ENCODE data around the gene MRPL27.

The MRPL27 gene

GRCh38 chr17:50396261-50397110 lies 23.5 kb upstream of the MRPL27 start:
- Mint-ChIP-seq H3K4me3 (peak overlapping the region; percentile 74 to 96), H3K9me3 (no peaks in the 10 kb centered on the region), H3K27ac (peak overlapping the region; percentile 91 to 98), H3K27me3 (no peaks in the 10 kb centered on the region), H3K4me1 (peaks cover 28% of the 10 kb centered on the region)
- DNase-seq (peak in 1 of 2 donors; percentile 26), ATAC-seq (peak; percentile 47)

- ATAC-seq: no peak
- Mint-ChIP-seq H3K27ac (peak overlapping the region in 1 of 2 donors; percentile 86), H3K4me1 (peaks cover 28% of the 10 kb centered on the region), H3K27me3 (no peaks in the 10 kb centered on the region), H3K9me3 (no peaks in the 10 kb centered on the region), H3K4me3 (peak overlapping the region in 1 of 2 donors; percentile 74)
- no peak for DNase-seq
Measured at GRCh38 chr17:50394711-50395110, 21.7 kb upstream of the MRPL27 start.

- no peak for DNase-seq
- no peak for ATAC-seq
Measured at GRCh38 chr17:50393700-50394099, 20.7 kb upstream of the MRPL27 start.

GRCh38 chr17:50392621-50393020 lies 19.6 kb upstream of the MRPL27 start:
- Mint-ChIP-seq H3K27me3 (no peaks in the 10 kb centered on the region), H3K4me1 (peaks cover 23% of the 10 kb centered on the region), H3K9me3 (no peaks in the 10 kb centered on the region), H3K27ac (no peak overlapping the region), H3K4me3 (no peak overlapping the region)
- ATAC-seq (no peak), DNase-seq (no peak)

More at GRCh38 chr17:50393700-50394099, 20.7 kb upstream of the MRPL27 start:
- Mint-ChIP-seq H3K4me3 (no peak overlapping the region), H3K27ac (peak overlapping the region in 1 of 2 donors; percentile 82), H3K9me3 (no peaks in the 10 kb centered on the region), H3K27me3 (no peaks in the 10 kb centered on the region), H3K4me1 (peaks cover 28% of the 10 kb centered on the region)

GRCh38 chr17:50389534-50389933 lies 16.6 kb upstream of the MRPL27 start:
- Mint-ChIP-seq H3K27me3 (no peaks in the 10 kb centered on the region), H3K4me1 (peaks cover under 1% of the 10 kb centered on the region), H3K27ac (no peak overlapping the region), H3K4me3 (no peak overlapping the region), H3K9me3 (no peaks in the 10 kb centered on the region)
- DNase-seq (no peak), ATAC-seq (no peak)

GRCh38 chr17:50388728-50389127 lies 15.7 kb upstream of the MRPL27 start:
- Mint-ChIP-seq H3K4me3 (no peak overlapping the region), H3K27me3 (no peaks in the 10 kb centered on the region), H3K27ac (no peak overlapping the region), H3K4me1 (no peaks in the 10 kb centered on the region), H3K9me3 (no peaks in the 10 kb centered on the region)
- ATAC-seq: no peak
- DNase-seq: no peak

GRCh38 chr17:50386510-50386909 lies 13.5 kb upstream of the MRPL27 start:
- no peak for ATAC-seq
- Mint-ChIP-seq H3K4me3 (no peak overlapping the region), H3K27ac (peak overlapping the region in 1 of 2 donors; percentile 77), H3K27me3 (no peaks in the 10 kb centered on the region), H3K4me1 (no peaks in the 10 kb centered on the region), H3K9me3 (no peaks in the 10 kb centered on the region)
- no peak for DNase-seq

GRCh38 chr17:50382931-50383330 lies 9.9 kb upstream of the MRPL27 start:
- no peaks in the 10 kb centered on the region for H3K4me1 Mint-ChIP-seq
- H3K27ac Mint-ChIP-seq: no peak overlapping the region
- no peak for DNase-seq
- H3K4me3 Mint-ChIP-seq: no peak overlapping the region
- H3K27me3 Mint-ChIP-seq: no peaks in the 10 kb centered on the region
- no peak for ATAC-seq
- H3K9me3 Mint-ChIP-seq: no peaks in the 10 kb centered on the region

- Mint-ChIP-seq H3K4me3 (no peak overlapping the region), H3K27me3 (no peaks in the 10 kb centered on the region), H3K27ac (peak overlapping the region in 1 of 2 donors; percentile 36), H3K9me3 (no peaks in the 10 kb centered on the region), H3K4me1 (no peaks in the 10 kb centered on the region)
- DNase-seq (no peak), ATAC-seq (no peak)
Measured at GRCh38 chr17:50381920-50382319, 8.9 kb upstream of the MRPL27 start.

GRCh38 chr17:50381260-50381815 lies 8.4 kb upstream of the MRPL27 start:
- Mint-ChIP-seq H3K27me3 (no peaks in the 10 kb centered on the region), H3K9me3 (no peaks in the 10 kb centered on the region), H3K27ac (peak overlapping the region in 1 of 2 donors; percentile 27), H3K4me3 (no peak overlapping the region), H3K4me1 (no peaks in the 10 kb centered on the region)
- DNase-seq (no peak), ATAC-seq (no peak)

GRCh38 chr17:50380369-50381259 lies 7.6 kb upstream of the MRPL27 start:
- Mint-ChIP-seq H3K4me1 (no peaks in the 10 kb centered on the region), H3K4me3 (no peak overlapping the region), H3K9me3 (no peaks in the 10 kb centered on the region), H3K27me3 (no peaks in the 10 kb centered on the region), H3K27ac (peak overlapping the region in 1 of 2 donors; percentile 27)
- ATAC-seq (no peak), DNase-seq (no peak)

GRCh38 chr17:50379351-50380132 lies 6.6 kb upstream of the MRPL27 start:
- Mint-ChIP-seq H3K9me3 (no peaks in the 10 kb centered on the region), H3K27me3 (no peaks in the 10 kb centered on the region), H3K27ac (no peak overlapping the region), H3K4me1 (no peaks in the 10 kb centered on the region), H3K4me3 (no peak overlapping the region)
- ATAC-seq: no peak
- DNase-seq: no peak

GRCh38 chr17:50375858-50376538 lies 3.0 kb upstream of the MRPL27 start:
- H3K27me3 Mint-ChIP-seq: no peaks in the 10 kb centered on the region
- no peak for ATAC-seq
- H3K9me3 Mint-ChIP-seq: no peaks in the 10 kb centered on the region

GRCh38 chr17:50373705-50374104 lies 721 bp upstream of the MRPL27 start:
- Mint-ChIP-seq H3K9me3 (no peaks in the 10 kb centered on the region), H3K27me3 (no peaks in the 10 kb centered on the region), H3K4me1 (peaks cover 18% of the 10 kb centered on the region), H3K4me3 (peak overlapping the region; percentile 92 to 97), H3K27ac (peak overlapping the region; percentile 99 to 100)
- ATAC-seq (no peak), DNase-seq (no peak)

More at GRCh38 chr17:50375858-50376538, 3.0 kb upstream of the MRPL27 start:
- H3K4me1 Mint-ChIP-seq: peaks cover 18% of the 10 kb centered on the region
- peak overlapping the region in 1 of 2 donors; percentile 34 for H3K27ac Mint-ChIP-seq
- H3K4me3 Mint-ChIP-seq: no peak overlapping the region
- DNase-seq: no peak
